ENCODE data around the gene MAGEA11.

DNA sequence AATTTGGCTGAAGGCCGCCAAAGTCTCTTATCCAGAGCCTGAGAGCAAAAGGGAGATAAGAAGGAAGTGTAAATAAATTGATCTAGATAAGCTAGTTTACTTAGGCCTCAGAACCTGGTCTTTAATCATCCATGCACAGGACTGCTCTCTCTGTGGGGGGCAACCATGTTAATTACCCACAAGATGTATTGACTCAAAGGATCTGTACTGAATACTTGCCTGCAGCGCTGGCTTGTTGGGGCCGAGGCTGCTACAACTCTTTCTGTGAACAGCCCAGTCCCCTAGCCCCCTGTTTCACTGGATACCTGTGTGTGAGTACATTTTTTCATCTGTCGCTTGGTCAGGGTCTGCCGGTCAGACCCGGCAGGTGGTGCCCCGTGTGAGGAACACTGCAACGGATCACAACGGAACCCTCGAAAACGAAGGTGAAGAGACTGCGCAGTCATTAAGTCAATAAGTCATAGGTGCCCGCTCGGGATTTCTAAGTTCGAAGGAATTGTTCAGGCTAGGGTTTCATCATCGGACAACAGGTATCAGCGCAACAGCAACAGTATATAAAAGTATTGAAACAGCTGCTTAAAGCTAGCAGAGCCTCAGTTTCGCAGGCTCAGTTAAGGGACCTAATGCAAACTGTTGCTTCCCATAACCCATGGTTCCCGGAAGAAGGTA is 8.3 kb downstream of the MAGEA11 start:
- TF ChIP-seq, protein P1, sequence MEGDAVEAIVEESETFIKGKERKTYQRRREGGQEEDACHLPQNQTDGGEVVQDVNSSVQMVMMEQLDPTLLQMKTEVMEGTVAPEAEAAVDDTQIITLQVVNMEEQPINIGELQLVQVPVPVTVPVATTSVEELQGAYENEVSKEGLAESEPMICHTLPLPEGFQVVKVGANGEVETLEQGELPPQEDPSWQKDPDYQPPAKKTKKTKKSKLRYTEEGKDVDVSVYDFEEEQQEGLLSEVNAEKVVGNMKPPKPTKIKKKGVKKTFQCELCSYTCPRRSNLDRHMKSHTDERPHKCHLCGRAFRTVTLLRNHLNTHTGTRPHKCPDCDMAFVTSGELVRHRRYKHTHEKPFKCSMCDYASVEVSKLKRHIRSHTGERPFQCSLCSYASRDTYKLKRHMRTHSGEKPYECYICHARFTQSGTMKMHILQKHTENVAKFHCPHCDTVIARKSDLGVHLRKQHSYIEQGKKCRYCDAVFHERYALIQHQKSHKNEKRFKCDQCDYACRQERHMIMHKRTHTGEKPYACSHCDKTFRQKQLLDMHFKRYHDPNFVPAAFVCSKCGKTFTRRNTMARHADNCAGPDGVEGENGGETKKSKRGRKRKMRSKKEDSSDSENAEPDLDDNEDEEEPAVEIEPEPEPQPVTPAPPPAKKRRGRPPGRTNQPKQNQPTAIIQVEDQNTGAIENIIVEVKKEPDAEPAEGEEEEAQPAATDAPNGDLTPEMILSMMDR (IDR thresholded peaks at IDR 0.05; ENCODE audit: low read depth, low read length): no peak
- TF ChIP-seq EZH2phosphoT487 (IDR thresholded peaks at IDR 0.05; ENCODE audit: low read depth): no peak
